Skeletal muscle satellite cell (primary cell): ENCODE data around the gene RANBP9.
A peak's percentile ranks its signal among the peaks of the same experiment; 100 is the strongest.

Experiments used
- H3K27me3 ChIP-seq: 2 replicates; pipeline ENCODE4 v1.7.0; 2013; ENCODE audit warnings: low read length; ENCODE audit not compliant: control insufficient read depth, insufficient read depth
- H3K36me3 ChIP-seq: 2 replicates; pipeline ENCODE4 v1.7.0; 2013; ENCODE audit warnings: mild to moderate bottlenecking, control low read depth, low read length; ENCODE audit not compliant: insufficient read depth
- H3K4me1 ChIP-seq: 2 replicates; pipeline ENCODE4 v1.7.0; 2013; ENCODE audit warnings: low read length; ENCODE audit not compliant: control insufficient read depth, insufficient read depth
- H3K4me2 ChIP-seq: 2 replicates; pipeline ENCODE4 v1.7.0; 2013; ENCODE audit warnings: mild to moderate bottlenecking, low read length
- H3K4me3 ChIP-seq: 2 replicates; pipeline ENCODE4 v1.7.0; 2013; ENCODE audit warnings: low read length
- H3K9ac ChIP-seq: 2 replicates; pipeline ENCODE4 v1.7.0; 2013; ENCODE audit warnings: mild to moderate bottlenecking, low read depth, low read length, moderate library complexity
- H3K9me3 ChIP-seq: replicated peaks from 2 replicates; pipeline ENCODE4 v1.7.0; 2013; ENCODE audit warnings: mild to moderate bottlenecking, control low read depth, low read length

The RANBP9 gene

GRCh38 chr6:13638626-13639025 lies 73.0 kb downstream of the RANBP9 start:
- no peak overlapping the region for H3K9ac ChIP-seq
- no peak overlapping the region for H3K4me2 ChIP-seq
- no peaks in the 10 kb centered on the region for H3K9me3 ChIP-seq
- peaks cover 3% of the 10 kb centered on the region for H3K4me1 ChIP-seq
- peaks cover 42% of the 10 kb centered on the region for H3K36me3 ChIP-seq
- no peaks in the 10 kb centered on the region for H3K27me3 ChIP-seq
- H3K4me3 ChIP-seq, result no peak overlapping the region

- Histone ChIP-seq H3K4me3 (no peak overlapping the region), H3K4me1 (peaks cover 3% of the 10 kb centered on the region), H3K27me3 (no peaks in the 10 kb centered on the region), H3K36me3 (peaks cover 38% of the 10 kb centered on the region), H3K9ac (no peak overlapping the region), H3K4me2 (no peak overlapping the region), H3K9me3 (no peaks in the 10 kb centered on the region)
Measured at GRCh38 chr6:13638014-13638413, 73.6 kb downstream of the RANBP9 start.

- Histone ChIP-seq H3K27me3 (no peaks in the 10 kb centered on the region), H3K4me1 (peaks cover 3% of the 10 kb centered on the region), H3K36me3 (peaks cover 46% of the 10 kb centered on the region), H3K4me3 (no peak overlapping the region), H3K9ac (no peak overlapping the region), H3K4me2 (no peak overlapping the region), H3K9me3 (no peaks in the 10 kb centered on the region)
Measured at GRCh38 chr6:13635948-13636658, 75.5 kb downstream of the RANBP9 start.

- Histone ChIP-seq H3K4me3 (no peak overlapping the region), H3K4me1 (no peaks in the 10 kb centered on the region), H3K4me2 (no peak overlapping the region), H3K9me3 (no peaks in the 10 kb centered on the region), H3K27me3 (no peaks in the 10 kb centered on the region), H3K36me3 (peaks cover 47% of the 10 kb centered on the region), H3K9ac (no peak overlapping the region)
Measured at GRCh38 chr6:13633343-13633742, 78.3 kb downstream of the RANBP9 start.

- Histone ChIP-seq H3K9ac (no peak overlapping the region), H3K4me1 (no peaks in the 10 kb centered on the region), H3K4me3 (no peak overlapping the region), H3K9me3 (no peaks in the 10 kb centered on the region), H3K4me2 (no peak overlapping the region), H3K36me3 (peaks cover 46% of the 10 kb centered on the region), H3K27me3 (no peaks in the 10 kb centered on the region)
Measured at GRCh38 chr6:13630499-13630898, 81.1 kb downstream of the RANBP9 start.

- Histone ChIP-seq H3K9ac (no peak overlapping the region), H3K9me3 (no peaks in the 10 kb centered on the region), H3K4me3 (no peak overlapping the region), H3K27me3 (no peaks in the 10 kb centered on the region), H3K4me1 (no peaks in the 10 kb centered on the region), H3K4me2 (no peak overlapping the region), H3K36me3 (peaks cover 54% of the 10 kb centered on the region)
Measured at GRCh38 chr6:13629459-13630116, 82.0 kb downstream of the RANBP9 start.

GRCh38 chr6:13624871-13625288 lies 86.8 kb downstream of the RANBP9 start:
- no peaks in the 10 kb centered on the region for H3K9me3 ChIP-seq
- no peak overlapping the region for H3K4me2 ChIP-seq
- H3K4me1 ChIP-seq, result no peaks in the 10 kb centered on the region
- H3K9ac ChIP-seq, result no peak overlapping the region
- peaks cover 73% of the 10 kb centered on the region for H3K36me3 ChIP-seq
- no peaks in the 10 kb centered on the region for H3K27me3 ChIP-seq
- no peak overlapping the region for H3K4me3 ChIP-seq

- peaks cover 23% of the 10 kb centered on the region for H3K4me1 ChIP-seq
- no peak overlapping the region for H3K4me3 ChIP-seq
- H3K9ac ChIP-seq, result peak overlapping the region; percentile 94
- peaks cover 50% of the 10 kb centered on the region for H3K36me3 ChIP-seq
- no peaks in the 10 kb centered on the region for H3K27me3 ChIP-seq
- peak overlapping the region; percentile 90 for H3K4me2 ChIP-seq
- H3K9me3 ChIP-seq, result no peaks in the 10 kb centered on the region
Measured at GRCh38 chr6:13617066-13617465, 94.6 kb downstream of the RANBP9 start.

- Histone ChIP-seq H3K4me2 (peak overlapping the region; percentile 90), H3K9ac (peak overlapping the region; percentile 94), H3K27me3 (no peaks in the 10 kb centered on the region), H3K36me3 (peaks cover 37% of the 10 kb centered on the region), H3K4me3 (peak overlapping the region; percentile 90), H3K9me3 (no peaks in the 10 kb centered on the region), H3K4me1 (peaks cover 23% of the 10 kb centered on the region)
Measured at GRCh38 chr6:13615792-13616120, 95.9 kb downstream of the RANBP9 start.

- peaks cover 23% of the 10 kb centered on the region for H3K4me1 ChIP-seq
- peak within 1 kb of the TSS; percentile 98 for H3K4me2 ChIP-seq
- H3K4me3 ChIP-seq, result peak within 1 kb of the TSS; percentile 90
- H3K9me3 ChIP-seq, result no peaks in the 10 kb centered on the region
- H3K36me3 ChIP-seq, result peaks cover 31% of the 10 kb centered on the region
- H3K27me3 ChIP-seq, result no peaks in the 10 kb centered on the region
- H3K9ac ChIP-seq, result peak within 1 kb of the TSS; percentile 94
Measured at GRCh38 chr6:13614926-13615791, 96.5 kb downstream of the RANBP9 start, which contains the start of gene NOL7. Gene NOL7 (plus strand): TSS chr6:13615335. CDS start chr6:13615359, 24 bp downstream.

- Histone ChIP-seq H3K4me1 (peaks cover 23% of the 10 kb centered on the region), H3K36me3 (peaks cover 23% of the 10 kb centered on the region), H3K9me3 (no peaks in the 10 kb centered on the region), H3K4me2 (peak overlapping the region; percentile 98), H3K4me3 (peak overlapping the region; percentile 90), H3K27me3 (no peaks in the 10 kb centered on the region), H3K9ac (peak overlapping the region; percentile 94)
Measured at GRCh38 chr6:13614126-13614925, 97.3 kb downstream of the RANBP9 start.
